ENCODE measurements around the gene CUEDC2.

The CUEDC2 gene

DNA sequence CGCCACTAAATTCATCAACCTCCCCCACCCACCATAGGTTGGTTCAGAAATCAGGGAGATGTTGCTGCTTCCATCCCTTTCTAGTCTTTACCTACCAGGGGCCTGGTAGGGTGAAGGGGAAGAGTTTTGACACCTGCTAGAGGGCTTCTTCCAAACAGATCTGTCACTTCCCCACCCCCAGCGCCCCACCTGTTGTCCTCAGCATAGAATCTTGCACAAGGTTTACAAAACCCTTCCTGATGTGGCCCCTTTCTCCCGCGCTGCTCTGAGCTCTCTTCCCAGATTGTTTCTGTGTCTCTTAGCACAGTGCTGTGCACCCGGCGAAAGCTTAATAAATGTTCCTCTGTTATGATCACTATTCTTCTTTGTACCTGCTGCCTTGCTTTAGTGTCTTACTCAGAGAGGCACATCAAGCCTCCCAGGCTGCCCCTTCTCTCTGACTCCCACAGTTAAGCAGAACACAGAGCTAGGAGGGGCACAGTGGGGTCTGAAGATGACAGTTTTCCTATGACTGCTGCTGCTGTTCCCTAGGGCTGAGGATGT is 30.2 kb upstream of the CUEDC2 start:
- Histone ChIP-seq H3K27ac (ENCODE audit: low read depth, low read length) (peak overlapping the region; percentile 37; the same call in 1 of the 2 replicates), H3K9me3 (ENCODE audit: insufficient read depth, low read length) (no peaks in the 10 kb centered on the region), H3K9me2 (replicated peaks; ENCODE audit: insufficient read depth, low read length) (no peaks in the 10 kb centered on the region), H2AFZ (ENCODE audit: low read depth, low read length, severe bottlenecking) (no peak overlapping the region), H3K36me3 (ENCODE audit: low read length) (no peaks in the 10 kb centered on the region), H3K27me3 (ENCODE audit: low read length) (no peaks in the 10 kb centered on the region), H3K4me3 (ENCODE audit: insufficient read depth, low read length, poor library complexity, severe bottlenecking) (peak overlapping the region; percentile 70), H4K20me1 (ENCODE audit: low read depth, low read length) (no peaks in the 10 kb centered on the region), H3K79me2 (ENCODE audit: insufficient read depth, low read length) (peaks cover 20% of the 10 kb centered on the region), H3K9ac (ENCODE audit: low read length) (peak overlapping the region; percentile 68), H3F3A (ENCODE audit: insufficient read depth) (peaks cover 7% of the 10 kb centered on the region), H3K4me2 (ENCODE audit: low read depth, low read length, poor library complexity, severe bottlenecking) (peak overlapping the region; percentile 68)
- no peak for TF ChIP-seq EZH2phosphoT487 (conservative IDR thresholded peaks at IDR 0.05; ENCODE audit: low read length)
- TF ChIP-seq, protein P1, sequence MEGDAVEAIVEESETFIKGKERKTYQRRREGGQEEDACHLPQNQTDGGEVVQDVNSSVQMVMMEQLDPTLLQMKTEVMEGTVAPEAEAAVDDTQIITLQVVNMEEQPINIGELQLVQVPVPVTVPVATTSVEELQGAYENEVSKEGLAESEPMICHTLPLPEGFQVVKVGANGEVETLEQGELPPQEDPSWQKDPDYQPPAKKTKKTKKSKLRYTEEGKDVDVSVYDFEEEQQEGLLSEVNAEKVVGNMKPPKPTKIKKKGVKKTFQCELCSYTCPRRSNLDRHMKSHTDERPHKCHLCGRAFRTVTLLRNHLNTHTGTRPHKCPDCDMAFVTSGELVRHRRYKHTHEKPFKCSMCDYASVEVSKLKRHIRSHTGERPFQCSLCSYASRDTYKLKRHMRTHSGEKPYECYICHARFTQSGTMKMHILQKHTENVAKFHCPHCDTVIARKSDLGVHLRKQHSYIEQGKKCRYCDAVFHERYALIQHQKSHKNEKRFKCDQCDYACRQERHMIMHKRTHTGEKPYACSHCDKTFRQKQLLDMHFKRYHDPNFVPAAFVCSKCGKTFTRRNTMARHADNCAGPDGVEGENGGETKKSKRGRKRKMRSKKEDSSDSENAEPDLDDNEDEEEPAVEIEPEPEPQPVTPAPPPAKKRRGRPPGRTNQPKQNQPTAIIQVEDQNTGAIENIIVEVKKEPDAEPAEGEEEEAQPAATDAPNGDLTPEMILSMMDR (IDR thresholded peaks at IDR 0.05; ENCODE audit: insufficient read depth, low read length, poor library complexity, severe bottlenecking) = no peak

DNA sequence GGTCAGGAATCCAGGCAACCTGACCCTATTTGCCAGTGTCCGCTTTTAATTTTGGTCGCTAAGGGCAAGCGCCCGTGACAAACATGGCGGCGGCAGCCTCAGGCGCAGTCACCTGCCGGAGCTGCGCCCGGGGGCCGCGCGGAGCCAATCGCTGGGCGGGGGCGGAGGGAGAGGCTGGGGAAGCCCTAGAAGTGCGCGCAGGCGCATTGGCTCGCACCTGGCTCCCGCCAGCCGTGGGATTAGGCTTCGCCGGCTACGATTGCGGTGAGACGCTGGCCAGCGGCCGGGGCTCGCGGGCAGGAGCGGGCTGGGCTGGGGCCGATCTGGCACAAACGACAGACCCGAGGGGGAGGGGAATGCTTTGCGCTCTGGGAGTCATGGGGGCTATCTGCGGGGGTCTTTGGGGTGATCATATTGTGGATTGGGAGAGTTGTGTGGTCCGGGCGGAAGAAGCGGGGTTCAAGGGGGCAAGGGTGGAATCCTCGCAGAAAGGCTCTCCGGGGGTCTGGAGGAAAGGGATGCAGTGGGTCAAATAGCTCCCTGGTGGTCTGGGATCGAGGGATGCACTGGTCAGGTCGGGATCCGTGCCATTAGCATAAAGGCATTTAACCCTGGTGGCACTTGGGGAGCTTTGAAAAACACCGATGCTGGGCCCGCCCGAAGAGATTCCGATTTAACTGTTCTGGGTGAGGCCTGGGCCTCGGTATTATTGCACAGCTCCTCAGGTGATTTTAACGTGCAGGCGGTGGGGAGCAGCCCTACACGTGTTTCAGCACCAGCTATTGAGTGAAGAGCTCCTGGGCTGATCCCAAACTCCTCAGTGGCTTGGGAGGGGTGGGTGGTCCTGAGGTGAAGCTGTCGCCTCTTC is 29.0 kb upstream of the CUEDC2 start:
- H3K36me3 ChIP-seq (ENCODE audit: low read length) = no peaks in the 10 kb centered on the region
- no peaks in the 10 kb centered on the region for H4K20me1 ChIP-seq (ENCODE audit: low read depth, low read length)
- H3K27ac ChIP-seq (ENCODE audit: low read depth, low read length) = peak overlapping the region; percentile 37
- peak overlapping the region; percentile 68 for H3K4me2 ChIP-seq (ENCODE audit: low read depth, low read length, poor library complexity, severe bottlenecking)
- peaks cover 20% of the 10 kb centered on the region for H3K79me2 ChIP-seq (ENCODE audit: insufficient read depth, low read length)
- TF ChIP-seq EZH2phosphoT487 (conservative IDR thresholded peaks at IDR 0.05; ENCODE audit: low read length) = no peak
- TF ChIP-seq, protein P1 (IDR thresholded peaks at IDR 0.05; ENCODE audit: insufficient read depth, low read length, poor library complexity, severe bottlenecking) = no peak
- peak overlapping the region; percentile 70 for H3K4me3 ChIP-seq (ENCODE audit: insufficient read depth, low read length, poor library complexity, severe bottlenecking)
- H3K9me2 ChIP-seq (replicated peaks; ENCODE audit: insufficient read depth, low read length) = no peaks in the 10 kb centered on the region
- H3K9ac ChIP-seq (ENCODE audit: low read length) = peak overlapping the region; percentile 68
- peaks cover 7% of the 10 kb centered on the region for H3F3A ChIP-seq (ENCODE audit: insufficient read depth)
- H3K9me3 ChIP-seq (ENCODE audit: insufficient read depth, low read length) = no peaks in the 10 kb centered on the region
- H2AFZ ChIP-seq (ENCODE audit: low read depth, low read length, severe bottlenecking) = peak overlapping the region; percentile 86
- no peaks in the 10 kb centered on the region for H3K27me3 ChIP-seq (ENCODE audit: low read length)

DNA sequence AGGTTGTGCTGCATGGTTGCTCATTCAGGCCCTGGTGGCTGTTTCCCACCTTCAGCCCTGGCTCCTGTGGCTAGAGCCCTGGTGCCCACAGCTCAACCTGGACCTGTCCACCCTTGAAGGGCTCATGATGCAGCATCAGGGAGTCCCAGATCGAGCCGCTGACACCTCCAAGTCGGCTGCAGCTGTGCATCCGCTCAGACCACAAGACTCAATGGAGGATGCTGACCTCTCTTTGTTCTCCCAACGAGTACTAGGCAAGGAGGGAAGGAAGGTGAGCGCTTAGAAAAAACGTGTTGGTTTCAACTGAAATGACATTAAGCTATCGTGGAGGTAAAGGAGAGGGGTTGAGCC is 28.4 kb upstream of the CUEDC2 start:
- H3K79me2 ChIP-seq (ENCODE audit: insufficient read depth, low read length) = peaks cover 20% of the 10 kb centered on the region
- H2AFZ ChIP-seq (ENCODE audit: low read depth, low read length, severe bottlenecking) = peak overlapping the region; percentile 86
- H3K9ac ChIP-seq (ENCODE audit: low read length) = peak overlapping the region; percentile 68
- H4K20me1 ChIP-seq (ENCODE audit: low read depth, low read length) = no peaks in the 10 kb centered on the region
- TF ChIP-seq, protein P1 (IDR thresholded peaks at IDR 0.05; ENCODE audit: insufficient read depth, low read length, poor library complexity, severe bottlenecking) = no peak
- no peak for TF ChIP-seq EZH2phosphoT487 (conservative IDR thresholded peaks at IDR 0.05; ENCODE audit: low read length)
- H3K27me3 ChIP-seq (ENCODE audit: low read length) = no peaks in the 10 kb centered on the region
- no peaks in the 10 kb centered on the region; the same call in 1 of the 2 replicates for H3K36me3 ChIP-seq (ENCODE audit: low read length)
- H3F3A ChIP-seq (ENCODE audit: insufficient read depth) = peaks cover 7% of the 10 kb centered on the region
- peak overlapping the region; percentile 8 for H3K27ac ChIP-seq (ENCODE audit: low read depth, low read length)
- peak overlapping the region; percentile 70 for H3K4me3 ChIP-seq (ENCODE audit: insufficient read depth, low read length, poor library complexity, severe bottlenecking)
- peak overlapping the region; percentile 68 for H3K4me2 ChIP-seq (ENCODE audit: low read depth, low read length, poor library complexity, severe bottlenecking)
- no peaks in the 10 kb centered on the region for H3K9me2 ChIP-seq (replicated peaks; ENCODE audit: insufficient read depth, low read length)
- H3K9me3 ChIP-seq (ENCODE audit: insufficient read depth, low read length) = no peaks in the 10 kb centered on the region
